H9 (cell line): Measurements from ENCODE around the gene AHSP. TPM values are rescaled to one million over a fixed set of nuclear protein-coding genes. Genes with fewer than 3 reads are reported as not detected.

Experiments used
- DNase-seq: peaks from one replicate; pipeline ENCODE4 v3.0.0-alpha.2; 2017
- H2AFZ ChIP-seq: one replicate; pipeline ENCODE4 v1.6.1; 2013; ENCODE audit warnings: mild to moderate bottlenecking, low read length, control low read depth, moderate library complexity
- H2AK5ac ChIP-seq: 2 replicates; pipeline ENCODE4 v1.6.1; 2013; ENCODE audit warnings: low read length, control low read depth, mixed read lengths; ENCODE audit not compliant: insufficient read length
- H2BK120ac ChIP-seq: one replicate; pipeline ENCODE4 v1.6.1; 2013; ENCODE audit warnings: low read depth, mild to moderate bottlenecking, low read length, control low read depth, inconsistent platforms; ENCODE audit not compliant: poor library complexity, severe bottlenecking
- H2BK12ac ChIP-seq: 2 replicates; pipeline ENCODE4 v1.6.1; 2013; ENCODE audit warnings: low read length, control low read depth, mixed read lengths, low read depth; ENCODE audit not compliant: insufficient read length
- H2BK15ac ChIP-seq: 2 replicates; pipeline ENCODE4 v1.6.1; 2013; ENCODE audit warnings: low read depth, low read length, control low read depth
- H2BK20ac ChIP-seq: one replicate; pipeline ENCODE4 v1.6.1; 2013; ENCODE audit warnings: low read depth, mild to moderate bottlenecking, low read length, control low read depth, inconsistent platforms; ENCODE audit not compliant: poor library complexity, severe bottlenecking
- H2BK5ac ChIP-seq: 2 replicates; pipeline ENCODE4 v1.6.1; 2013; ENCODE audit warnings: low read length, control low read depth, mixed read lengths; ENCODE audit not compliant: insufficient read length
- H3K14ac ChIP-seq: 2 replicates; pipeline ENCODE4 v1.6.1; 2013; ENCODE audit warnings: low read length, control low read depth; ENCODE audit not compliant: insufficient read depth
- H3K18ac ChIP-seq: 2 replicates; pipeline ENCODE4 v1.6.1; 2013; ENCODE audit warnings: low read depth, mild to moderate bottlenecking, mixed read lengths, low read length, control low read depth; ENCODE audit not compliant: insufficient read length
- H3K23ac ChIP-seq: 2 replicates; pipeline ENCODE4 v1.6.1; 2013; ENCODE audit warnings: low read length, control low read depth, mixed read lengths, low read depth; ENCODE audit not compliant: insufficient read length
- H3K23me2 ChIP-seq: 2 replicates; pipeline ENCODE4 v1.6.1; 2013; ENCODE audit warnings: low read depth, mild to moderate bottlenecking, mixed read lengths, low read length, control low read depth; ENCODE audit not compliant: insufficient read length, poor library complexity, severe bottlenecking
- H3K27ac ChIP-seq: 2 replicates; pipeline ENCODE4 v1.5.1; 2013; ENCODE audit warnings: low read length, control low read depth, mixed read lengths, low read depth; ENCODE audit not compliant: insufficient read length
- H3K27me3 ChIP-seq: 2 replicates; pipeline ENCODE4 v1.6.1; 2013; ENCODE audit warnings: low read length, control low read depth, inconsistent platforms; ENCODE audit not compliant: insufficient read depth
- H3K4ac ChIP-seq: 2 replicates; pipeline ENCODE4 v1.6.1; 2013; ENCODE audit warnings: low read depth, mild to moderate bottlenecking, control low read depth, inconsistent platforms, low read length, moderate library complexity
- H3K4me1 ChIP-seq: 2 replicates; pipeline ENCODE4 v1.6.1; 2013; ENCODE audit warnings: low read length, control low read depth, inconsistent platforms; ENCODE audit not compliant: insufficient read depth
- H3K4me2 ChIP-seq: 2 replicates; pipeline ENCODE4 v1.6.1; 2013; ENCODE audit warnings: low read length, control low read depth, mixed read lengths; ENCODE audit not compliant: insufficient read length, insufficient read depth
- H3K56ac ChIP-seq: 2 replicates; pipeline ENCODE4 v1.6.1; 2013; ENCODE audit warnings: low read depth, mild to moderate bottlenecking, mixed read lengths, low read length, control low read depth; ENCODE audit not compliant: insufficient read length
- H3K79me1 ChIP-seq: 2 replicates; pipeline ENCODE4 v1.6.1; 2013; ENCODE audit warnings: low read depth, mild to moderate bottlenecking, moderate library complexity, low read length, control low read depth, inconsistent platforms; ENCODE audit not compliant: insufficient read depth, poor library complexity, severe bottlenecking
- H3K79me2 ChIP-seq: 2 replicates; pipeline ENCODE4 v1.6.1; 2013; ENCODE audit warnings: low read length, control low read depth, inconsistent platforms; ENCODE audit not compliant: insufficient read depth
- H3K9ac ChIP-seq: 2 replicates; pipeline ENCODE4 v1.6.1; 2013; ENCODE audit warnings: low read length, control low read depth, mixed read lengths; ENCODE audit not compliant: insufficient read length; ENCODE audit errors: extremely low read depth
- H3K9me3 ChIP-seq: one replicate; pipeline ENCODE4 v1.6.1; 2013; ENCODE audit warnings: low read depth, low read length, inconsistent platforms; ENCODE audit not compliant: control insufficient read depth
- H3T11ph ChIP-seq: one replicate; pipeline ENCODE4 v1.6.1; 2013; ENCODE audit warnings: mild to moderate bottlenecking, low read length, control low read depth, inconsistent platforms
- H4K20me1 ChIP-seq: one replicate; pipeline ENCODE4 v1.6.1; 2013; ENCODE audit not compliant: control insufficient read depth, insufficient read length, insufficient read depth
- H4K5ac ChIP-seq: 2 replicates; pipeline ENCODE4 v1.6.1; 2013; ENCODE audit warnings: low read depth, mild to moderate bottlenecking, mixed read lengths, low read length, control low read depth; ENCODE audit not compliant: insufficient read length
- H4K8ac ChIP-seq: replicated peaks from 2 replicates; pipeline ENCODE4 v1.6.1; 2013; ENCODE audit warnings: low read length, control low read depth, mixed read lengths, low read depth; ENCODE audit not compliant: insufficient read length
- H4K91ac ChIP-seq: 2 replicates; pipeline ENCODE4 v1.6.1; 2013; ENCODE audit warnings: low read depth, mild to moderate bottlenecking, moderate library complexity, mixed read lengths, low read length, control low read depth; ENCODE audit not compliant: insufficient read length
- H3K27ac Mint-ChIP-seq, 3 experiments: 2 replicates in 2 of 3; 3 replicates in 1 of 3; pipeline ENCODE4 v1.8.0; 2020 to 2021; ENCODE audit warnings: mixed read lengths in 3 of 3, mild to moderate bottlenecking in 1 of 3, moderate library complexity in 1 of 3
- H3K27me3 Mint-ChIP-seq: 2 replicates; pipeline ENCODE4 v1.8.0; 2021; ENCODE audit warnings: low read depth, mild to moderate bottlenecking, moderate library complexity, mixed read lengths
- H3K36me3 Mint-ChIP-seq, 3 experiments: 2 replicates in 2 of 3; 3 replicates in 1 of 3; pipeline ENCODE4 v1.8.0; 2020 to 2021; ENCODE audit warnings: low read depth in 3 of 3, mixed read lengths in 3 of 3; ENCODE audit not compliant: insufficient read depth in 1 of 3
- H3K4me1 Mint-ChIP-seq, 2 experiments: 2 replicates each; pipeline ENCODE4 v1.8.0; 2020; ENCODE audit warnings: mixed read lengths in 2 of 2
- H3K4me3 Mint-ChIP-seq, 2 experiments: 2 replicates in 1 of 2; 3 replicates in 1 of 2; pipeline ENCODE4 v1.8.0; 2020 to 2021; ENCODE audit warnings: mild to moderate bottlenecking in 2 of 2, mixed read lengths in 2 of 2, moderate library complexity in 1 of 2
- H3K9me3 Mint-ChIP-seq, 2 experiments: 2 replicates in 1 of 2; 3 replicates in 1 of 2; pipeline ENCODE4 v1.8.0; 2020; ENCODE audit warnings: mild to moderate bottlenecking in 2 of 2, mixed read lengths in 2 of 2, moderate library complexity in 1 of 2
- whole genome bisulfite sequencing: extraction: QIAGEN DNeasy Blood & Tissue Kit; methylation state at CpG from one replicate; pipeline ENCODE4 v1.1.7; 2013; ENCODE audit warnings: missing lambda C conversion rate, low lambda C conversion rate, mixed read lengths; ENCODE audit not compliant: insufficient read length; ENCODE audit errors: extremely low coverage; 5-methylcytosine and 5-hydroxymethylcytosine counted together
- total RNA-seq: library from RNA; stranded (reverse); gene quantifications from 2 replicates; pipeline ENCODE4 v1.2.1, GENCODE V29; 2021
- TF ChIP-seq, protein P1 (sequence below): fragments of 200-600 bp; sonication (generic); conservative IDR thresholded peaks from 3 replicates; pipeline ENCODE4 v1.8.0; 2021; ENCODE audit warnings: antibody characterized with exemption, mild to moderate bottlenecking

The AHSP gene
- total RNA-seq, 1 experiment from 2014 or later = not detected

DNA sequence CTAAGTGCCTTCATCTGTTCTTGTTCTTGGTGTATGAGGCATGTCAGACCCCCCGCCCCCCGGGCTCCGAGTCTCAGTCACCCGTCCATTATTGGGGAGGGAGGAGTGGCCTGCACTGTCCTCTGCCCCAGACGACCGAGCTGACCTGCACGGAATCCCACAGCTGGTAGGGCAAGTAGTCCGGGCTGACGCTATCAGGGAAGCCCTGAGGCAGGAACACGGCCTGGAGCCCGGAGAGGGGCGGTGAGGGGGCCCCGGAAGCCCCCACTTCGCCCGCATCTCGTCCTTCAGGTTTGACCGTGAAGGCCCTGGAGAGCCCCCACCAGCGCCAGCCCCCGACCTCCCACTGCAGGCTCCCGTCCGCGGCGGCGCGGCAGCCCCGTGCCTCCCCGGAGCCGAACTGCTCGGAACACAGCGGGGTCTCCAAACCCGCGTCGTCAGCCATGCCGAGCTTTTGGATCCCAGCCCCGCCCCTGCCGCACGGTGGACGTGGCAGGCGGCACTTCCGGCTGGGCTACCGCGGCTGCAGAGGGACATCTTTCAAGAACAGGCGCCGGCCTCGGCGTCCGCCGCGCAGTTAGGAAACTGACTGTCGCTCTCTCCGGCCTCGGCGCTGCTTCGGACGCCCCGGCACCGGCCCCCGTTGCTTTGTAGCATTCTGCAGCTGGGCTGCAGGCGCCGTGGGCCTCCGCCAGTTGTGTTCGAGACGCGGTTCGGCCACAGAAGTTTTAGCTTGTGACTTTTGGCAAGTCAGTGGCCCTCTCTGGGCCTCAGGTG is 19.6 kb upstream of the AHSP start, which contains the start of gene RUSF1:
TSS of gene RUSF1 (minus strand) at position 463 of the 777 bp plus-strand sequence. CDS start at position 445, 18 bp downstream.
- Histone ChIP-seq H3K27ac (no peak within 1 kb of the TSS), H2BK20ac (no peak within 1 kb of the TSS), H2AK5ac (no peak within 1 kb of the TSS), H3K23me2 (peaks cover 6% of the 10 kb centered on the region), H3K4me1 (0 out of 2 replicates have a peak, but pooled peaks cover 3% of the 10 kb centered on the region), H2BK15ac (no peak within 1 kb of the TSS), H4K5ac (no peak within 1 kb of the TSS), H4K8ac (no peak within 1 kb of the TSS), H3T11ph (no peak within 1 kb of the TSS), H4K91ac (no peak within 1 kb of the TSS), H2BK5ac (no peak within 1 kb of the TSS), H3K56ac (no peak within 1 kb of the TSS), H3K4ac (no peak within 1 kb of the TSS), H4K20me1 (no peaks in the 10 kb centered on the region), H3K14ac (peak within 1 kb of the TSS; percentile 92; the same call in 1 of the 2 replicates), H3K18ac (peak within 1 kb of the TSS; percentile 77), H3K4me2 (peak within 1 kb of the TSS; percentile 94), H3K79me1 (no peaks in the 10 kb centered on the region), H3K9me3 (no peaks in the 10 kb centered on the region), H2AFZ (no peak within 1 kb of the TSS), H3K9ac (peak within 1 kb of the TSS; percentile 82), H3K27me3 (no peaks in the 10 kb centered on the region), H3K79me2 (no peaks in the 10 kb centered on the region), H2BK12ac (no peak within 1 kb of the TSS), H3K23ac (no peak within 1 kb of the TSS), H2BK120ac (no peak within 1 kb of the TSS)
- Mint-ChIP-seq H3K27me3 (peaks cover 4% of the 10 kb centered on the region), H3K36me3 (peaks cover 2 to 5% (median 3%) of the 10 kb centered on the region in 3 experiments; a peak in 4 of 7 replicates), H3K9me3 (peaks cover 0 to 2% of the 10 kb centered on the region in 2 experiments; a peak in 2 of 5 replicates), H3K4me1 (peaks cover 13 to 19% of the 10 kb centered on the region in 2 experiments), H3K27ac (peak within 1 kb of the TSS; percentile 87 to 94 (median 92)), H3K4me3 (peak within 1 kb of the TSS; percentile 87 to 93)
- TF ChIP-seq, protein P1, sequence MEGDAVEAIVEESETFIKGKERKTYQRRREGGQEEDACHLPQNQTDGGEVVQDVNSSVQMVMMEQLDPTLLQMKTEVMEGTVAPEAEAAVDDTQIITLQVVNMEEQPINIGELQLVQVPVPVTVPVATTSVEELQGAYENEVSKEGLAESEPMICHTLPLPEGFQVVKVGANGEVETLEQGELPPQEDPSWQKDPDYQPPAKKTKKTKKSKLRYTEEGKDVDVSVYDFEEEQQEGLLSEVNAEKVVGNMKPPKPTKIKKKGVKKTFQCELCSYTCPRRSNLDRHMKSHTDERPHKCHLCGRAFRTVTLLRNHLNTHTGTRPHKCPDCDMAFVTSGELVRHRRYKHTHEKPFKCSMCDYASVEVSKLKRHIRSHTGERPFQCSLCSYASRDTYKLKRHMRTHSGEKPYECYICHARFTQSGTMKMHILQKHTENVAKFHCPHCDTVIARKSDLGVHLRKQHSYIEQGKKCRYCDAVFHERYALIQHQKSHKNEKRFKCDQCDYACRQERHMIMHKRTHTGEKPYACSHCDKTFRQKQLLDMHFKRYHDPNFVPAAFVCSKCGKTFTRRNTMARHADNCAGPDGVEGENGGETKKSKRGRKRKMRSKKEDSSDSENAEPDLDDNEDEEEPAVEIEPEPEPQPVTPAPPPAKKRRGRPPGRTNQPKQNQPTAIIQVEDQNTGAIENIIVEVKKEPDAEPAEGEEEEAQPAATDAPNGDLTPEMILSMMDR = no peak
- whole genome bisulfite sequencing = no CpG with 5 or more reads among the region's 65 CpGs
- peak; percentile 91 for DNase-seq
